ENCODE data around the gene LAPTM5.

GRCh38 chr1:30795026-30795425 is 37.5 kb upstream of the LAPTM5 start:
- TF ChIP-seq POLR2AphosphoS5 (IDR thresholded peaks at IDR 0.05) (no peak), CTCF (IDR thresholded peaks at IDR 0.05 in 8 of 11, conservative IDR thresholded peaks at IDR 0.05 in 3 of 11) (no peak)

Measured in spleen (tissue), 7 donors.